GM19438 (cell line): ENCODE results near the gene PDE6C.
"Not testable (repeated sequence)": the region's sequence is repeated elsewhere in the genome, so short reads cannot be mapped to it uniquely, and the experiment has no call there.

Source experiments
- ATAC-seq: cut with Tn5 transposase; IDR thresholded peaks from one replicate; pipeline ENCODE4 v1.9.1; 2021; ENCODE audit warnings: low read depth; ENCODE audit not compliant: unreplicated experiment

PDE6C gene

GRCh38 chr10:93629647-93630305 is 17.4 kb downstream of the PDE6C start:
- ATAC-seq, result no peak

- ATAC-seq, result no peak
Measured at GRCh38 chr10:93630625-93631557, 18.6 kb downstream of the PDE6C start.

GRCh38 chr10:93639791-93640190 is 27.5 kb downstream of the PDE6C start:
- no peak for ATAC-seq

GRCh38 chr10:93652857-93653256 is 40.5 kb downstream of the PDE6C start:
- no peak for ATAC-seq

- no peak for ATAC-seq
Measured at GRCh38 chr10:93654201-93654600, 41.9 kb downstream of the PDE6C start.

- no peak for ATAC-seq
Measured at GRCh38 chr10:93656155-93656554, 43.8 kb downstream of the PDE6C start.

GRCh38 chr10:93657757-93658156 is 45.4 kb downstream of the PDE6C start:
- ATAC-seq, result no peak

- ATAC-seq, result no peak
Measured at GRCh38 chr10:93666030-93666429, 53.7 kb downstream of the PDE6C start.

- no peak for ATAC-seq
Measured at GRCh38 chr10:93667795-93668194, 55.5 kb downstream of the PDE6C start.

GRCh38 chr10:93670372-93670771 is 58.0 kb downstream of the PDE6C start:
- ATAC-seq, result no peak

- no peak for ATAC-seq
Measured at GRCh38 chr10:93671042-93671441, 58.7 kb downstream of the PDE6C start.

GRCh38 chr10:93672022-93672678 is 59.8 kb downstream of the PDE6C start:
- no peak for ATAC-seq

GRCh38 chr10:93672890-93673289 is 60.6 kb downstream of the PDE6C start:
- no peak for ATAC-seq

- ATAC-seq, result no peak
Measured at GRCh38 chr10:93673791-93674190, 61.5 kb downstream of the PDE6C start.

- ATAC-seq, result no peak
Measured at GRCh38 chr10:93678386-93678785, 66.0 kb downstream of the PDE6C start.

GRCh38 chr10:93678805-93679587 is 66.7 kb downstream of the PDE6C start:
- ATAC-seq, result no peak

GRCh38 chr10:93680412-93681047 is 68.2 kb downstream of the PDE6C start:
- ATAC-seq, result no peak

GRCh38 chr10:93687737-93688136 is 75.4 kb downstream of the PDE6C start:
- no peak for ATAC-seq

GRCh38 chr10:93695740-93696139 is 83.4 kb downstream of the PDE6C start:
- ATAC-seq, result no peak

GRCh38 chr10:93696582-93696981 is 84.2 kb downstream of the PDE6C start:
- not testable (repeated sequence) for ATAC-seq
